Common myeloid progenitor, CD34-positive (primary cell): ENCODE results near the gene KRTAP9-8.
"Not testable (repeated sequence)": the region's sequence is repeated elsewhere in the genome, so short reads cannot be mapped to it uniquely, and the experiment has no call there.

Experiments used
- CTCF ChIA-PET: fragments of 350-600 bp; sonication (Branson Sonifier 250); formaldehyde crosslinking; loops from one replicate; lab custom pipeline; 2021; ENCODE audit warnings: antibody characterized with exemption; lab: Charles Lee
- POLR2A ChIA-PET: fragments of 350-600 bp; sonication (Branson Sonifier 250); formaldehyde crosslinking; loops from one replicate; lab custom pipeline; 2021; ENCODE audit warnings: antibody characterized with exemption; lab: Charles Lee
- DNase-seq, 3 donors: peaks; one replicate each; pipeline versions ENCODE4 v3.0.0 to v3.0.0-alpha.2; 2013
- H3K27ac ChIP-seq, 2 experiments: 1 replicate in 1 of 2; 2 replicates in 1 of 2; pipeline ENCODE4 v1.7.0; 2013; ENCODE audit warnings: inconsistent platforms in 2 of 2, low read length in 2 of 2, mild to moderate bottlenecking in 2 of 2, low read depth in 1 of 2, moderate library complexity in 1 of 2; ENCODE audit not compliant: severe bottlenecking in 2 of 2, insufficient read depth in 1 of 2, poor library complexity in 1 of 2
- H3K27me3 ChIP-seq, 5 experiments: replicated peaks in 2 of 5; 1 replicate in 3 of 5; 2 replicates in 2 of 5; pipeline versions ENCODE4 v1.6.1 to v1.7.0; 2013; ENCODE audit warnings: low read length in 4 of 5, mild to moderate bottlenecking in 2 of 5, moderate library complexity in 2 of 5, inconsistent platforms in 1 of 5; ENCODE audit not compliant: insufficient read depth in 5 of 5, control insufficient read depth in 4 of 5
- H3K36me3 ChIP-seq, 4 experiments: 1 replicate in 2 of 4; 2 replicates in 2 of 4; pipeline versions ENCODE4 v1.6.1 to v1.7.0; 2013; ENCODE audit warnings: low read length in 3 of 4, control low read depth in 1 of 4, mild to moderate bottlenecking in 1 of 4; ENCODE audit not compliant: control insufficient read depth in 4 of 4, insufficient read depth in 4 of 4
- H3K4me1 ChIP-seq, 4 experiments: 1 replicate in 3 of 4; 2 replicates in 1 of 4; pipeline versions ENCODE4 v1.6.1 to v1.7.1; 2013; ENCODE audit warnings: low read length in 3 of 4, mild to moderate bottlenecking in 3 of 4, control low read depth in 1 of 4, inconsistent platforms in 1 of 4, moderate library complexity in 1 of 4; ENCODE audit not compliant: control insufficient read depth in 4 of 4, insufficient read depth in 4 of 4; ENCODE audit errors: control extremely low read depth in 1 of 4
- H3K4me3 ChIP-seq, 7 experiments: 1 replicate in 4 of 7; 2 replicates in 3 of 7; pipeline versions ENCODE4 v1.5.1 to v1.7.0; 2013; ENCODE audit warnings: mild to moderate bottlenecking in 7 of 7, low read length in 6 of 7, moderate library complexity in 6 of 7, inconsistent platforms in 2 of 7, low read depth in 2 of 7, control low read depth in 1 of 7; ENCODE audit not compliant: insufficient read depth in 4 of 7, control insufficient read depth in 1 of 7; ENCODE audit errors: extremely low read depth in 1 of 7
- H3K9me3 ChIP-seq, 5 experiments: 1 replicate in 4 of 5; 2 replicates in 1 of 5; pipeline versions ENCODE4 v1.6.1 to v1.7.1; 2013; ENCODE audit warnings: low read length in 4 of 5, mild to moderate bottlenecking in 2 of 5, inconsistent platforms in 1 of 5, low read depth in 1 of 5, moderate library complexity in 1 of 5; ENCODE audit not compliant: control insufficient read depth in 4 of 5, insufficient read depth in 2 of 5; ENCODE audit errors: control extremely low read depth in 1 of 5
- WGBS: methylation state at CpG from one replicate; pipeline ENCODE4 v1.1.5; 2013; ENCODE audit not compliant: insufficient coverage; 5-methylcytosine and 5-hydroxymethylcytosine counted together

The KRTAP9-8 gene

GRCh38 chr17:41232399-41233105, 5.2 kb upstream of the KRTAP9-8 start, which contains the start of gene KRTAP9-3:
Gene KRTAP9-3 (plus strand): TSS chr17:41232449. CDS start chr17:41232502, 53 bp downstream.
- H3K4me1 ChIP-seq, H3K36me3 ChIP-seq, CTCF ChIA-PET, H3K27me3 ChIP-seq, H3K27ac ChIP-seq, H3K9me3 ChIP-seq, H3K4me3 ChIP-seq, POLR2A ChIA-PET: not testable (repeated sequence)
- WGBS, result 100% methylated on average over 1 of the region's 1 CpG
- peak in 2 of 3 donors; percentile 6 to 28 for DNase-seq

- POLR2A ChIA-PET, CTCF ChIA-PET, H3K27ac ChIP-seq, H3K36me3 ChIP-seq, H3K27me3 ChIP-seq, H3K9me3 ChIP-seq, H3K4me1 ChIP-seq, H3K4me3 ChIP-seq, DNase-seq: not testable (repeated sequence)
- WGBS, result 97% methylated on average over 3 of the region's 4 CpGs
Observed at GRCh38 chr17:41237116-41237515, 683 bp upstream of the KRTAP9-8 start.

- DNase-seq, CTCF ChIA-PET, H3K27ac ChIP-seq, H3K27me3 ChIP-seq, H3K36me3 ChIP-seq, POLR2A ChIA-PET, H3K4me1 ChIP-seq, H3K9me3 ChIP-seq, H3K4me3 ChIP-seq: not testable (repeated sequence)
- 100% methylated on average over 1 of the region's 2 CpGs for WGBS
Observed at GRCh38 chr17:41246995-41247787, 9.4 kb downstream of the KRTAP9-8 start.

GRCh38 chr17:41249637-41250240, 11.9 kb downstream of the KRTAP9-8 start, which contains the start of gene KRTAP9-4:
Gene KRTAP9-4 (plus strand): TSS chr17:41249687. CDS start chr17:41249721, 34 bp downstream.
- H3K4me1 ChIP-seq, H3K27me3 ChIP-seq, CTCF ChIA-PET, DNase-seq, POLR2A ChIA-PET, H3K27ac ChIP-seq, H3K9me3 ChIP-seq, H3K36me3 ChIP-seq, H3K4me3 ChIP-seq: not testable (repeated sequence)
- WGBS, result no CpG with 5 or more reads among the region's 2 CpGs

GRCh38 chr17:41251261-41251660, 13.5 kb downstream of the KRTAP9-8 start:
- Histone ChIP-seq H3K27me3 (peaks cover 0 to 4% (median 0%) of the 10 kb centered on the region in 5 experiments), H3K4me3 (no peak overlapping the region), H3K36me3 (no peaks in the 10 kb centered on the region), H3K9me3 (no peaks in the 10 kb centered on the region), H3K27ac (no peak overlapping the region), H3K4me1 (no peaks in the 10 kb centered on the region)
- 80% methylated on average over 1 of the region's 1 CpG for WGBS
- POLR2A ChIA-PET, result no interaction called here
- CTCF ChIA-PET, result interaction anchor here (0.9 kb wide), 1 partner anchor 71 kb away, joined by 3 read pairs; no protein-coding TSS in a partner anchor
- DNase-seq, result no peak

- DNase-seq, result no peak
- Histone ChIP-seq H3K4me3 (no peak overlapping the region), H3K4me1 (no peaks in the 10 kb centered on the region), H3K27ac (no peak overlapping the region), H3K27me3 (peaks cover 0 to 11% (median 0%) of the 10 kb centered on the region in 5 experiments), H3K36me3 (no peaks in the 10 kb centered on the region), H3K9me3 (no peaks in the 10 kb centered on the region)
- no CpG with 5 or more reads among the region's 1 CpG for WGBS
- CTCF ChIA-PET, result no interaction called here
- POLR2A ChIA-PET, result no interaction called here
Observed at GRCh38 chr17:41254861-41255260, 17.1 kb downstream of the KRTAP9-8 start.
